GM19438 (cell line): ENCODE data around the gene LMAN2.
"Not testable (repeated sequence)": the region's sequence is repeated elsewhere in the genome, so short reads cannot be mapped to it uniquely, and the experiment has no call there.

Experiments
- ATAC-seq: cut with Tn5 transposase; IDR thresholded peaks from one replicate; pipeline ENCODE4 v1.9.1; 2021; ENCODE audit warnings: low read depth; ENCODE audit not compliant: unreplicated experiment

The LMAN2 gene

GRCh38 chr5:177365845-177366527 lies 14.5 kb upstream of the LMAN2 start:
- ATAC-seq, result no peak

GRCh38 chr5:177364159-177364962 lies 12.9 kb upstream of the LMAN2 start:
- ATAC-seq, result no peak

GRCh38 chr5:177363565-177363964 lies 12.1 kb upstream of the LMAN2 start:
- ATAC-seq, result no peak

GRCh38 chr5:177362610-177363507 lies 11.4 kb upstream of the LMAN2 start:
- ATAC-seq, result no peak

GRCh38 chr5:177362292-177362609 lies 10.8 kb upstream of the LMAN2 start:
- no peak for ATAC-seq

GRCh38 chr5:177361418-177362291 lies 10.2 kb upstream of the LMAN2 start:
- ATAC-seq, result no peak

- not testable (repeated sequence) for ATAC-seq
Measured at GRCh38 chr5:177360740-177361139, 9.3 kb upstream of the LMAN2 start.

- ATAC-seq, result no peak
Measured at GRCh38 chr5:177359860-177360259, 8.4 kb upstream of the LMAN2 start.

- no peak for ATAC-seq
Measured at GRCh38 chr5:177359451-177359851, 8.0 kb upstream of the LMAN2 start.

GRCh38 chr5:177358370-177358819 lies 6.9 kb upstream of the LMAN2 start:
- no peak for ATAC-seq

- peak; percentile 83 for ATAC-seq
Measured at GRCh38 chr5:177357459-177358351, 6.2 kb upstream of the LMAN2 start, which contains the start of gene RGS14. Gene RGS14 (plus strand): TSS chr5:177357924. CDS start chr5:177358025, 101 bp downstream.

GRCh38 chr5:177357146-177357458 lies 5.6 kb upstream of the LMAN2 start:
- no peak for ATAC-seq

- no peak for ATAC-seq
Measured at GRCh38 chr5:177356746-177357145, 5.3 kb upstream of the LMAN2 start.

GRCh38 chr5:177355868-177356168 lies 4.3 kb upstream of the LMAN2 start:
- no peak for ATAC-seq

- no peak for ATAC-seq
Measured at GRCh38 chr5:177355162-177355867, 3.8 kb upstream of the LMAN2 start.

- ATAC-seq, result no peak
Measured at GRCh38 chr5:177354711-177355110, 3.2 kb upstream of the LMAN2 start.

- no peak for ATAC-seq
Measured at GRCh38 chr5:177354256-177354655, 2.8 kb upstream of the LMAN2 start.

GRCh38 chr5:177353093-177353492 lies 1.6 kb upstream of the LMAN2 start:
- ATAC-seq, result no peak
